GM06990 (cell line): ENCODE measurements around the gene CACNA1B.

Source experiments
- DNase-seq: peaks from one replicate; pipeline ENCODE4 v3.0.0-alpha.2; 2011; ENCODE audit not compliant: insufficient read length; ENCODE audit errors: extremely low read depth
- H3K27me3 ChIP-seq: replicated peaks from 2 replicates; pipeline ENCODE4 v1.6.0; 2011; ENCODE audit warnings: low read length; ENCODE audit not compliant: control insufficient read depth, insufficient read depth
- H3K36me3 ChIP-seq: 2 replicates; pipeline ENCODE4 v1.5.1; 2011; ENCODE audit warnings: low read length; ENCODE audit not compliant: control insufficient read depth, insufficient read depth
- H3K4me3 ChIP-seq: replicated peaks from 2 replicates; pipeline ENCODE4 v1.5.1; 2011; ENCODE audit warnings: low read depth, mild to moderate bottlenecking, control low read depth, low read length
- TF ChIP-seq, protein P1 (sequence below): IDR thresholded peaks from 2 replicates; pipeline ENCODE4 v1.5.1; 2011; ENCODE audit warnings: low read length, control low read depth, mild to moderate bottlenecking, inconsistent platforms; ENCODE audit not compliant: insufficient read depth, poor library complexity, severe bottlenecking

Gene CACNA1B

DNA sequence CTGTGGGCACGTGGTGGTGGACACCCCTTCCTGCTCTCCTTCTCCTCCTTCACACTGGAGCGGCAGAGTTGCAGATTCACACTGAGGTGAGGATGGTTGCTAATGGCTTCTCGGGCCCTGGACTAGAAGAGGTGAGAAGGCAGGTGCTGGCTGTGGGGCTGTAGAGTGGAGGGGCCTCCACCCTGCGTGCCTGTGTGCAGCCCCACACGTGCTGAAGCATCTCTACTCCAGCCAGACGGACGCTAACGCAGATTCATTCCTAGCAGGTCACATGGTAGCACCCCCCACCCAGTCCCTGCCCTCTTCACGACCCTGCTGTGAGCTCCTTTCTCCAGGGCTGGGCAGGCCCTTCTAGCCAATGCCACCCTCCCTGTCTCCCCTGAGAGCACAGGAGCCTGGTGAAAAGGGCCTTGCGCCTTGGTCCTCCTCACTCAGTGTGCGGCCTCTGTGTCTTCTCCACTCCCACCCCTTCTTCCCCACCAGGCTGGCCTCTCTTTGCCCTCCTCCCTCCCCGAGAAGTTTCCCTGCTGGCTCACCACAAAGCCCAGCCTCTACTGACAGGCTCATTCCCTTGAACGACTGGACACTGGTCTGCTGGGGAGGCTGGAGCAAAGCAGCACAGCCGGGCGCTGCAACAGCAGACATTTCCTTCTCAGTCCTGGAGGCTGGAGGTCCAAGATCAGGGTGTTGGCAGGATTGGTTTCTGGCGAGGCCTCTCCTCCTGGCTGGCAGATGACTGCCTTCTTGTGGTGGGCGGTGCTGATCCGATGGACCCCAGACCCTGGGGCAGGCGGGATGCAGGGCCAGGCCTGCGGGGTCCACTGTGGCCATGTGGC lies 14.2 kb downstream of the CACNA1B start:
- no peak for DNase-seq
- Histone ChIP-seq H3K4me3 (no peak overlapping the region), H3K36me3 (no peaks in the 10 kb centered on the region), H3K27me3 (no peaks in the 10 kb centered on the region)
- TF ChIP-seq, protein P1, sequence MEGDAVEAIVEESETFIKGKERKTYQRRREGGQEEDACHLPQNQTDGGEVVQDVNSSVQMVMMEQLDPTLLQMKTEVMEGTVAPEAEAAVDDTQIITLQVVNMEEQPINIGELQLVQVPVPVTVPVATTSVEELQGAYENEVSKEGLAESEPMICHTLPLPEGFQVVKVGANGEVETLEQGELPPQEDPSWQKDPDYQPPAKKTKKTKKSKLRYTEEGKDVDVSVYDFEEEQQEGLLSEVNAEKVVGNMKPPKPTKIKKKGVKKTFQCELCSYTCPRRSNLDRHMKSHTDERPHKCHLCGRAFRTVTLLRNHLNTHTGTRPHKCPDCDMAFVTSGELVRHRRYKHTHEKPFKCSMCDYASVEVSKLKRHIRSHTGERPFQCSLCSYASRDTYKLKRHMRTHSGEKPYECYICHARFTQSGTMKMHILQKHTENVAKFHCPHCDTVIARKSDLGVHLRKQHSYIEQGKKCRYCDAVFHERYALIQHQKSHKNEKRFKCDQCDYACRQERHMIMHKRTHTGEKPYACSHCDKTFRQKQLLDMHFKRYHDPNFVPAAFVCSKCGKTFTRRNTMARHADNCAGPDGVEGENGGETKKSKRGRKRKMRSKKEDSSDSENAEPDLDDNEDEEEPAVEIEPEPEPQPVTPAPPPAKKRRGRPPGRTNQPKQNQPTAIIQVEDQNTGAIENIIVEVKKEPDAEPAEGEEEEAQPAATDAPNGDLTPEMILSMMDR = no peak

DNA sequence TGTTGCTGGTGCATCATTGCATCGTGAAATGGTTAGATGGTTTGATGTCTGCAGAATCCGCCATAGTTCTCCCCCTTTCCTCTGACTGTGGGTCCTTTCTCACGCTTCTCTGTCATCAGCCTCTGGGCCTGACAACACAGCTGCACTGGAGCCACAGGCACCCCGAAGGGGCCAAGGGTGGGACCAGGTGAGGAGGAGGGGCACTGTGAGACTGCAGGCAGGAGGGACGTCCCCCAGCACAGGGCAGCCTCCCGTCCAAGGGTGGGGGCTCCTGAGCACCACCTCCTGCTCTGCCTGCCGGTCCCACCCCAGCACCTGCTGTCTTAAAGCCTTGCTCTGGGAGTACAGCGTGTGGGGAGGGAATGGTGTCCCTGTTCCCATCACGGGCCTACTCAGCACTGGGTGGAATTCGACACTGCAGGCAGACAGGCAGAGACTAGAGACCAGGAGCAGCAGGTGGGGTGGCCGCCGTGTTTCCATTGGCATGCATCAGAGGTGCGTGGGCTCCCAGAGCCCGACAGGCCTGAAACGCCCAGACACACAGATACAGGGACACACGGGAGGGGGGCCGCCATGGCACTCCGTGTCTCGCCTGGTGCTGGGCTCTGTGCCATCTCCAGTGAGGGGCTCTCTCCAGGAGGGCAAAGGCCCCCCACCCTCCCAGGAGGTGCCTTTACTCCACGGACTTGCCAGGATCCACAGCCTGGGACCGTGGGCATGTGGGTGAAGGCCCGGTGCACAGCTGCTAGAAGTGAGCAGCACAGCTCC lies 15.0 kb downstream of the CACNA1B start:
- Histone ChIP-seq H3K36me3 (no peaks in the 10 kb centered on the region), H3K4me3 (no peak overlapping the region), H3K27me3 (no peaks in the 10 kb centered on the region)
- TF ChIP-seq, protein P1 = no peak
- DNase-seq = no peak

DNA sequence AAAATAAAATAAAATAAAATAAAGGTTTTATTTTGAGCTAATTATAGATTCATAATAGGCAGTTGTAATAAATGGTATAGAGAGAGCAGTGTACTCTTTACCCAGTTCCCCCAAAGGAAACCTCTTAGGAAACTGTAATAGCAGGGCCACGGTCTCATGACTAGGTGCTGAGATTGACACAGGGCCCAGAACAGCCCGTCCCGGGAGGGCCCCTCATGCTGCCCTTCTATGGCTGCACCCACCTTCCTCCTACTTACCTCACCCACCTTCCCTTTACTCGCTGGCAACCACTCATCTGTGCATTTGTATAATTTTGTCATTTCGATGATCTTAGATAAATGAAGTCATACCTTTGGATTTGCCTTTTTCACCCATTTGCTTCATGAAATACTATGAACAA lies 16.1 kb downstream of the CACNA1B start:
- TF ChIP-seq, protein P1 = no peak

DNA sequence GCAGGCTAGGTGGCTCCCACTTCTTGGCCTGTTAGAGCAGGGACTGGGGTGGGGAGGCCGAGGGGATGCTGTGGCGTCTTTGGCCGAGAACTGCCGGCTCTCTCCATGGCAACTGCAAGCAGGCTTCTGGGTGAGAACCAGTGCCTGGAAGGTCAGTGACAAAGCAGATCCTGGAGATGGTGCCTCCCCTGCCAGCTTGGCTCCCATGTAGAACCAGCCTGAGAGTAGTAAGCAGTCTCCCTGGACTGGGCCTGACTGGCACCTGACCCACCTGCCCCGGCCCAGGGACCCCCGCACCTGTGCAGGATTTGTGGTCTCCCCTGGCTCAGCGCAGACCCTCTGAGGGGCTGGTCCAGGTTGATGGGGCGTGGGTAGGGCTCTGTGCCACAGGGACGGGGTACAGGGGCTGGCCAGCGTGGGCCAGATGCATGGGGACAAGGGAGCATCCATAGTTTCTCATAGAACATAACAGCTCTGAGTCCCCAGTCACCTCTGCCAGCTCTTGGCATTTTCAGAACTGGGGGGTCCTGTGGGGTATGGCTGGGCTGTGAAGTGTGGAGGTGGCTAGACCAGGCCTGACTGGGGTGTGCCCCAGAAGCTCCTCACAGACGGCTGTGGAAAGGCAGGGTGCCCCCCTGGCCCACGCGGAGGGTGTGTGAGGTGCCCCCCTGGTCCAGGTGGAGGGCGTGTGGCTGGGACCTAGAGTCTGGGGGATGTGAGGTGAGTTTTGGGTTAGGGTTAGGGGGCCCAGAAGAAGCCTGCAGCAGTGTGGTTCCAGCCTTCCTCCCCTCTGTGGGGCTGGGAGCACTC lies 22.2 kb downstream of the CACNA1B start:
- Histone ChIP-seq H3K36me3 (no peaks in the 10 kb centered on the region), H3K4me3 (no peak overlapping the region), H3K27me3 (no peaks in the 10 kb centered on the region)
- TF ChIP-seq, protein P1 = no peak
- DNase-seq = no peak

More for the DNA sequence above, 16.1 kb downstream of the CACNA1B start:
- H3K36me3 ChIP-seq = no peaks in the 10 kb centered on the region
- no peak for DNase-seq
- H3K4me3 ChIP-seq = no peak overlapping the region
- H3K27me3 ChIP-seq = no peaks in the 10 kb centered on the region

DNA sequence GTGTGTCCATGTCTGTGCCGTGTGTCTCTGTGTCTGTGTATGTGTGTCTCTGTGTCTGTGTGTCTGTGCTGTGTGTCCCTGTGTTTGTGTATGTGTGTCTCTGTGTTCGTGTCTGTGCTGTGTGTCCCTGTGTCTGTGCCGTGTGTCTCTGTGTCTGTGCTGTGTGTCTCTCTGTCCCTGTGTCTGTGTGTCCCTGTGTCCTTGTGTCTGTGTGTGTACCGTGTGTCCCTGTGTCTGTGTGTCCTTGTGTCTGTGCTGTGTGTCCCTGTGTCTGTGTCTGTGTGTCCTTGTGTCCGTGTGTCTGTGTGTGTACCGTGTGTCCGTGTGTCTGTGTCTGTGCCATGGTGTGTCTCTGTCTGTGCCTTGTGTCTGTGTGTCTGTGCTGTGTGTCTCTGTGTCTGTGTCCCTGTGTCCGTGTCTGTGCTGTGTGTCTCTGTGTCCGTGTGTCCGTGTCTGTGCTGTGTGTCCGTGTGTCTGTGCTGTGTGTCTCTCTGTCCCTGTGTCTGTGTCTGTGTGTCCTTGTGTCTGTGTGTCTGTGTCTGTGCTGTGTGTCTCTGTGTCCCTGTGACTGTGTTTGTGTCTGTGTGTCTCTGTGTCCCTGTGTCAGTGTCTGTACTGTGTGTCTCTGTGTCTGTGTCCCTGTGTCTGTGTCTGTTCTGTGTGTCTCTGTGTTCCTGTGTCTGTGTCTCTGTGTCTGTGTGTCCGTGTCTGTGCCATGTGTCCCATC lies 23.2 kb downstream of the CACNA1B start:
- Histone ChIP-seq H3K27me3 (no peaks in the 10 kb centered on the region), H3K4me3 (no peak overlapping the region), H3K36me3 (no peaks in the 10 kb centered on the region)
- no peak for DNase-seq
- TF ChIP-seq, protein P1 = no peak
